HS-5 (cell line): Measurements from ENCODE around the gene SASH1.
"Not testable (repeated sequence)": the region's sequence is repeated elsewhere in the genome, so short reads cannot be mapped to it uniquely, and the experiment has no call there.

ENCODE experiments used
- DNase-seq: peaks from one replicate; pipeline ENCODE4 v3.0.0-alpha.2; 2012; ENCODE audit warnings: low read depth

SASH1 gene

DNA sequence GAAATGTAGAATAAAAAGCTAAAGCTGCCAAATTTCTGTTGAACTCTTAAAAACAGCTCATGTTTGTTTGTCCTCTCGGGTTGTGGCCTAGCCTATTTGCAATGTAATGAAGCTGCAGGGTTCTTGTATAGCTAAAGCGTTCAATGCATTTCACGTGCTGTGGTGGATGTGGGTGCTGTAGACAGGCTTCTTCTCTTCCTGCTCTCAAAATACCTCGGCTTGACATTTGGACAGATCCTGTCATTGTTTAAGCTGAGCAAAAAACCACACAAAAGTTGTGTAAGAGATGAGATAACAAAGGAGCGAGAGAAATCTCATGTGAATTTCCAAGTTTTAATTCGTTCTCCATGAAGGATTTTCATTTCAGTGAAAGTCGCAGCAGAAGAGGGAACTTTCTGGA, 207.9 kb downstream of the SASH1 start:
- DNase-seq: no peak

DNA sequence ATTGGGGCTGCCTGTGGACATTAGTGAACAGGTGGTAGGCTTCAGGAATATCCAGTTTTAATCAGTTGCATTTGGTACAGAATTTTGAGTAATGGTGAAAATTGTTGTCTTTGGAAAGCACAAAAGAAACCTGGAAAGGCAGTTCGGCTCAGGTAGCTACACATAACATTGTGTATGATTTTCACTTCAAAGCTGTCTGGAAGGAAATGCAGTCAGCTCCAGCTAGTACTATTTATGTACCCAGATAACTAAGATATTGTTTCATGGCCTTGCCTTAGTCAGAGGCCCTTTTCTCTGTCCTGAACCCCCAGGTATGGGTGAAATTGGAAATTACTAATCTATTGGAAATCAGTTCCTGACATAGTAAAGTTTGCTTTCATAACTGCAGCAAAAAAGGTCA, 208.6 kb downstream of the SASH1 start:
- no peak for DNase-seq

DNA sequence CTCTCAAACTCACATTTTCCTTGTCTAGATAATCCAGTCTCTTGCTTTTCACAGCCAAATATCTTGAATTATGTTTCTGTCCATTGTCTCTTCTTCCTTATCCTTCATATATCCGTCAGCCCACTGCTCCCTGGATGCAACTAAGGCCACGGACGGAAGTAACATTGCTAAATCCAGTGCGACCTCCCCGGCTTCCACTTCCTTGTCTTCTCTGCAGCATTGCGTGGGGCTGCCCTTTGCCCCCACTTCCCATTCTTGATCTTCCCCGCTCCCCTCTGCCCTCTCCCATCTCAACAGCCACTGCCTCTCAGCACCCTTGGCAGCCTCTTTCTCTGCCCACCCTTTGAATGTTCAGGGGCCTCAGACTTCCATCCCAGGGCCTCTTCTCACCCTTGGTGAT, 213.8 kb downstream of the SASH1 start:
- DNase-seq: no peak

DNA sequence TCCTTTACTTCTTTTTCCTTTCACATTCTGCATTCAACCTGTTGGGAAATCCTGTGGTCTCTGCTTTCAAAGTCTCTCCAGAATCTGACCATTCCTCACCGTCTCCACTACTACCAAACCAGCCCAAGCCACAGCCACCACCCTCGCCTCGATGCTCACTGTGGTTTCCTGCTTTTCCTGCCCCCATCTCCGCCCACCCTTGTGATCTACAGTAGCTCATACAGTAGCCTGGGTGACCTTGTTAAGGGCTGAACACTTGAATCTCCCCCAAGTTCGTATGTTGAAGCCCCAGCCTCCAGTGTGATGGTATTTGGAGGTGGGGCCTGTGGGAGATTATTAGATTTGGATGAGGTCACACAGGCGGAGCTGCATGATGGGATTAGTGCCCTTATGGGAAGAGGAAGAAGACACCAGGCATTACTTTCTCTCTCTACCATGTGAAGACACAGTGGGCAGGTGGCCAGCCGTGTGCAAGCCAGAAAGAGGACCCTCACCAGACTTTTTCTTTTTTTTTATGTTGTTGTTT, 215.2 kb downstream of the SASH1 start:
- no peak for DNase-seq

DNA sequence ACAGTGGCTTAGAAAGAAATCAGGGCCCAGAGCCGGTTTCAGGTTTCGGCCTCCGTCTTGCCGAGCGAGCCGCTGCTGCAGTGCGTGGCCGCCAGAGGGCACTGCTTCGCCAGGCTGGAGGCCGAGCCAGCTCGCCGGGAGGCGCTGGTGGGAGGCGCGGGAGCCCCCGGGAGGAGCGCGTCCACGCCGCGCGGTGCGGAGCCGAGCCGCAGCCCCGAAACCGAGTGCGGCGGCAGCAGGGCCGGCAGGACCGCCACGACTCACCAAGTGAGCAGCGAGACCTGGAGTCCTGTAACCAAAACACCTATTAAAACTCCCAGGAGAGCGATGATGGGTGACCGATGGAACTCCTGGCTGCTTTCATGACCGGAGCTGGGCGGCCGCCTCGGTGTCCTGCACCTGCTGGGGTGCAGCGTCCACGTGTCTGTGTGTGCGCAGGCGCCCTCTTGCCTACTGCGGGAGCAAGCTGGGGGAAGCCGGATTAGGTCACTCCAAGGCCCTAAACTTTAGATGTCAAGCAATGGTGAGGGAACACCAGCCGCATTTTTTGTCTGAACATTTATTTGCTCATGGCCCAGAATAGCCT, 217.3 kb downstream of the SASH1 start:
- no peak for DNase-seq

DNA sequence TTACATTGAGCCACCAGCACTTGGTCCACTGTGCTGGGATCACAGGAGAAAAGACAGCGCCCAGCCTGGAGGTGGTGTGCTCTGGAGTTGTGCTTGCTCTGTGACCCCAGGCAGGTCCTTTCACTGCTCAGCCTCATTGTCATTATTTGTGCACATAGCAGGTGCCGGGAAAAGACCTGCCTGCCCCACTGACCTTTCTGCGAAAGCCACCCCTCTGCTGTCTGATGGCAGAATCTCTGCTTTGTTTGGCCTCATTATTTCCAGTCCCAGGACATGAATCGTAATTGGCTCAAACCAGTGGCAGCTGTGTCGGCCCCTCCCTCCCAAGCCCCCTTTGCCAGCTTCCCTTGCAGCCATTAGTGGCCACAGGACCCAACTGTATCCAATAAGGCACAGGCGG, 219.0 kb downstream of the SASH1 start:
- DNase-seq: no peak

GRCh38 chr6:148563066-148563465, 220.4 kb downstream of the SASH1 start:
- DNase-seq: no peak

- no peak for DNase-seq
Measured at GRCh38 chr6:148564494-148565035, 221.9 kb downstream of the SASH1 start.

DNA sequence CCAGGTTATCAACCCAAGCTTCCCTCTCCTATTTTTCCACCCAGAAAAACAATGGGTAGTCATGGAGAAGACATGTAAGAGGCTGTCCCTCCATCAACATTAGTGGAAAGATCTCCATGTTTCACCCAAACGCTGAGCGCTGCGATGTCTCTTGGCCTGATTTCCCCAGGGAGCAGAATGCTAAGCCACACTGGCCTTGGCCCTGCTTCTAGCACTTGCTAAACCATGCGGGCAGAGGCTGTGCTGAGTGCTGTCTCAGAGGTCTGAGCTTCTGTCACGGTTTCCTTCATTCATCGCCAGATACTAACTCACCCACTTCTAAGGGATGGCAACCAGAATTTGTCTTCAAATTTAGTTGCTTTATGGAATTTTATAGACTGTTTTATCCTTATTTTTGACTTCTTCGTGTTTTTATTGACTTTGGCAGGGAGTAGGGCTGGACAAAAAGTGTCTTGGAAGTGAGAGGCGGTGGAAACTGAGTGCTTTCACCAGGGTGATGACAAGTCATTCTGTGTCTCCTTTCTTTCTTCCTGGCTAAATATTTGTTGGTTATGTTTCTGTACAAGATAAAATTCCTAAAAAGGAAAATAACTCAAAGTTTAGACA, 222.8 kb downstream of the SASH1 start:
- no peak for DNase-seq

DNA sequence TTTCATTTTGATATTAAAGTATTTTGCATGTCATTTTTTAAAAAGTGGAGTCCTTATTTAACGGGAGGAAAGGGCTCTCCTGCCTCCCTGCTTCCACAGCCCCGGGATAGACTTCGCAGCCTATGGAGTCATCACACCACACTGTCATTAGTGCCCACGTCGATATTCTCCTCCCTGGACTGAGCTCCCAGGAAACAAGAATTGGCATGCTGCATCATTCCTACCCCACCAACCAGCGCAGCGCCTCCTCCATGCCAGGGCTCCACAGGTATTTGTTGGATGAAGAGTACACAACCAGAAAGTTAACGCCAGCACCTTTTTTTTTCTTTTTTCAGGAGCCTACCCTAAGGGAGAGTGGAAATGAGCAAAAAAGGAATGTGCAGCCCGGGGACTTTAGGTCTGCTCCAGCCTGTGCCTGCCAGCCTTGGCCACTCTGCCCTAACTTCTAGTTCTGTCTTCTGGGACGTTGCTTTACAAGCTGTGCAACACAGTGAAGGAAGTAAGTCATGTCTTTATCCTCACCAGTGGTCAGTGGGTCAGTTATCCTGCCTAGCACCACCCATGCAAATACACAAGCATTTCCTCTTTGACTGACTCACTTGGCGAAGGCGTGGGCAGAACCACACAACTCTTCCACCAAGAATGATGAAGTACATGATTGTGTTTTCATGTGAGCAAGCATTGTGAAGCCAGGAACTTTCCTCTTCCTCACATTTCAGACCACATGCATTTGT, 223.5 kb downstream of the SASH1 start:
- DNase-seq: peak; percentile 63

- no peak for DNase-seq
Measured at GRCh38 chr6:148566664-148567350, 224.2 kb downstream of the SASH1 start.

- DNase-seq: no peak
Measured at GRCh38 chr6:148570456-148570855, 227.8 kb downstream of the SASH1 start.

- no peak for DNase-seq
Measured at GRCh38 chr6:148572676-148573335, 230.2 kb downstream of the SASH1 start.

DNA sequence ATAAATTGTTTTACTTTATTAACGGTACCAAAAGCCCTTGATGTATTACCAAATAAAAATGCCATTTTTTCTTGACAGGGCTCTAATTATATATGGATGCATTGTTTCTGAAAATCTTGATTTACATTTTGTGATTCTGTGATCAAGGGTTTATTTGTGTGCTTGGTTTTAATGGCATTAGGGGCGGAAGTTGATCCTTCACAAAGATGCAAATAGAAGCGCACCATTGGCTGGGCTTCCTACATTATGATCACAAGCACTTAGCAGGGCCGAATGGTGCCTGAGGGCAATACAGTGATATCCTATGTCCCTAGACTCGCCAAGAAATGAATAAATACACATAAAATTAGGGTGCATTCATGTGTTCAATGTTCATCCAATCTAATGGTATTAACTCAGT, 231.3 kb downstream of the SASH1 start:
- DNase-seq: no peak

DNA sequence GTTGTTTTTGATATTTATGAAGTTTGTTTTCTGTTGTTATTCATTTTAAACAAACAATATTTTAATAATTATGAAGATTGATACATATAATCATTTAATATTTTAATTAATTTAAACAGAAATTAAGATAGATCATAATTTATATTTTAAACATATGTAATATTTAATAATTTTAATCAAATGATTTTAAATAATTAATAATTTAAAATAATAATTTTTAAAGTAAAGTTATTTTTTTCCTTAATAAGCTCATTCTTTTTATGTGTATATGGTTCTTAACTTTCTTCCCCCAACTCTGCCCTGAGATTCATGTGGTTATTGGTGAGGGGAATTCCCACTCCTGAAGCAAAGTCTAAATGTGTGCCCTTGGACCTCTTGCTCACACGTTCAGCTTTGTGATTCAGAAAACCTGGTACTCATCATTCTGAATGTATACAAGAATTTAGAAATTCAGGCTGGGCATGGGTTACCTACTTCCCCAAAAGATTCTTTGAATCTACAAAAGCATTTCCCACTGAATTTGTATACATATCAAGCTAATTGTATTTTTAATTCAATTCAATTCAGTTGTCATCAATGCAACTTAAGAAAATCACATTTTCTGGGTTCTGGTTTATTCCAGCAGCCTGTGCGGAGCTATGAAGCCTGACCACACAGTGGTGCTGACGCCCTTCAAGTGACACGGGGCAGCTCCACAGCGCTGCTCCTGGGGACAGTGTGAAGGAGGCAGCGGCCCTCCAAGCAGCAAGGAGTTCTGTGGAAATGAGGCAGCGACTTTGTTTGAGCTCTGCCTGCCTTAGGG, 235.2 kb downstream of the SASH1 start:
- peak; percentile 30 for DNase-seq

- no peak for DNase-seq
Measured at GRCh38 chr6:148578489-148578814, 235.8 kb downstream of the SASH1 start.

- no peak for DNase-seq
Measured at GRCh38 chr6:148578837-148579565, 236.4 kb downstream of the SASH1 start.

GRCh38 chr6:148580442-148580841, 237.8 kb downstream of the SASH1 start:
- DNase-seq: no peak

DNA sequence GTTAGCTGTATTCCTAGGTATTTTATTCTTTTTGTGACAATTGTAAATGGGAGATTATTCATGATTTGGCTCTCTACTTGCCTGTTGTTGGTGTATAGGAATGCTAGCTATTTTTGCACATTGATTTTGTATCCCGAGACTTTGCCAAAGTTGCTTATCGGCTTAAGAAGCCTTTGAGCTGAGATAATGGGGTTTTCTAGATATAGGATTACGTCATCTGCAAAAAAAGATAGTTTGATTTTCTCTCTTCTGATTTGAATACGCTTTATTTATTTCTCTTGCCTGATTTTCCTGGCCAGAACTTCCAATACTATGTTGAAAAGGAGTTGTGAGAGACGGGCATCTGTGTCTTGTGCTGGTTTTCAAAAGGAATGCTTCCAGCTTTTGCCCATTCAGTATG, 241.0 kb downstream of the SASH1 start:
- DNase-seq: no peak

- DNase-seq: not testable (repeated sequence)
Measured at GRCh38 chr6:148585641-148586040, 243.0 kb downstream of the SASH1 start.

GRCh38 chr6:148590883-148591282, 248.2 kb downstream of the SASH1 start:
- DNase-seq: no peak
